Fibroblast of villous mesenchyme (primary cell): ENCODE results near the gene UBE3D. TPM values are rescaled to one million over a fixed set of nuclear protein-coding genes. Genes with fewer than 3 reads are reported as not detected.
"Not testable (repeated sequence)": the region's sequence is repeated elsewhere in the genome, so short reads cannot be mapped to it uniquely, and the experiment has no call there.

Experiments used
- DNase-seq: peaks from one replicate; pipeline ENCODE4 v3.0.0-alpha.2; 2010; ENCODE audit warnings: low read depth
- H3K4me3 ChIP-seq: 2 replicates; pipeline ENCODE4 v1.5.1; 2011; ENCODE audit warnings: low read depth, mild to moderate bottlenecking, low read length
- CTCF ChIP-seq: IDR thresholded peaks from 2 replicates; pipeline ENCODE4 v1.5.1; 2012; ENCODE audit warnings: low read depth, mild to moderate bottlenecking, low read length; ENCODE audit not compliant: insufficient read depth
- total RNA-seq: library from RNA; depleted of rRNA; stranded (reverse); fragments of >200 nt; gene quantifications from 2 replicates; pipeline ENCODE4 v1.2.3, GENCODE V29; 2012

UBE3D gene
- total RNA-seq, 1 donor, result 9.5 TPM

DNA sequence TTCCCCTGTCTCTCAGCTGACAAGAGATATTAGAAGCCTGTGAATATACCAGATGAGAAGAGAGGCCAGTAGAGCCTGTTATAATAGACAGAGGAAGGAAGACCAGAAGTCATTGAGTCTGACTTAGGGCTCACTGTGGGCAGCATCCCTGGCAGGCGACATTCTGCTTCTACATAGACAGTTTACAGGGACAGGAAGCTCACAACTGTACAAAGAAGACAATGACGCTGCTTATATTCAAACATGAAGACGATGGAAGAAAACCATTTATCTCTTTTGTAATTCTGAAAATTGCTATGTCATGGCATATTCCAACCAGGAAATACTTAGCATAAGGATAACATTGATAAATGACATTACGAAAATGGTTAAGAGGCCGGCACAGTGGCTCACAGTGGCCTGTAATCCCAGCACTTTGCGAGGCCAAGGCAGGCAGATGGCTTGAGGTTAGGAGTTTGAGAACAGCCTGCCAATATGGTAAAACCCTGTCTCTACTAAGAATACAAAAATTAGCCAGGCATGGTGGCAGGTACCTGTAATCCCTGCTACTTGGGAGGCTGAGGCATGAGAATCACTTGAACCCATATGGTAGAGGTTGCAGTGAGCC is 170.9 kb downstream of the UBE3D start:
- no peak overlapping the region for H3K4me3 ChIP-seq
- TF ChIP-seq CTCF, result no peak
- DNase-seq, result no peak

DNA sequence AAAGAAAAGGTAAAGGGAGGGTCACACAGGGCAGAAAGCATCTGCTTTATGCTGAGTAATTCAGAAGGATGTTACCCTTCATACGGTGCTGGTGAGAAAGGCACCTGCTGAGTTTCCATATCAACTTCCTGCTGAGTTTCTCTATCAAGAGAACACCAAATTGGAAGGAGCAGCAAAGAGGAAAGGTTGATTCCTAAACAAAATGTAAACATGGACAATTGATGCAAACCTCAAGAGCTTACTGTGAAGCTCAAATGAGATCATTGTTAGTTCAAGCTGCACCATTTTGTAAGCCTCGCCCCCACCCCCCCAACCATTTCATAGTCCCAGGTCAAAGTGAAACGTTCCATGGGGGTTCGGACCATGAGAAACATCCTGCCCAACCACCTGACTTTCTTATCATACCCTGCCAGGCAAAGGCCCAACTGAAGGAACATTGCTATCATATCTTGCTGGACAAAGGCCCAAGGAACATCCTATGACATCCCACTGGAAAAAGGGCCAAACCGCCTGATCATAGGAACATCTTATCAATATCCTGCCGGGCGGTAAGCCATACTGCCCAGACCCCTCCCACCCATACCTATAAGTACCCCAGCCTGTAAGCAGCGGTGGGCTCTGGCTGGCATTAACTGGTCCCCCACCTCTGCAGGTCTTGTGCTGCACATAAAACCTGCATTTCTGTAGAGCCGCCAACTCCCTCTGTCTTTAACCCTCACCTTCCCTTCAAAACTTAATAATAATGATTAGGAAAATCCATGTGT is 171.6 kb downstream of the UBE3D start:
- no peak for TF ChIP-seq CTCF
- H3K4me3 ChIP-seq, result no peak overlapping the region
- no peak for DNase-seq

DNA sequence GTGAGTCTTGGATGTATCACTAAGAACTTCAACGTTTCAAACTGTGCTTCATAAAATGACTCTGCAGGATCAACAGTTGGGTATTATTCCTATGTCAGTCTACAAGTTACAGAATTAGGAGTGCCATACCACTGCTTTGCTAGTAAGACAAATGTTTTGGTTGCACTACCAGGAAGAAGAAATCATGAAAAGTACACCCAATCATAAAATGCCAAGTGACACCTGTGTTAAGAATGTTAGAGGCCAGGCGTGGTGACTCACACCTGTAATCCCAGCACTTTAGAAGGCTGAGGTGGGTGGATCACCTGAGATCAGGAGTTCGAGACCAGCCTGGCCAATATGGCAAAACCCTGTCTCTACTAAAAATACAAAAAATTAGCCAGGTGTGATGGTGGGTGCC is 174.1 kb downstream of the UBE3D start:
- H3K4me3 ChIP-seq, result not testable (repeated sequence)

GRCh38 chr6:82891076-82891475 is 174.6 kb downstream of the UBE3D start:
- TF ChIP-seq CTCF, result no peak
- DNase-seq, result no peak
- H3K4me3 ChIP-seq, result no peak overlapping the region

More for the DNA sequence above, 174.1 kb downstream of the UBE3D start:
- not testable (repeated sequence) for DNase-seq

DNA sequence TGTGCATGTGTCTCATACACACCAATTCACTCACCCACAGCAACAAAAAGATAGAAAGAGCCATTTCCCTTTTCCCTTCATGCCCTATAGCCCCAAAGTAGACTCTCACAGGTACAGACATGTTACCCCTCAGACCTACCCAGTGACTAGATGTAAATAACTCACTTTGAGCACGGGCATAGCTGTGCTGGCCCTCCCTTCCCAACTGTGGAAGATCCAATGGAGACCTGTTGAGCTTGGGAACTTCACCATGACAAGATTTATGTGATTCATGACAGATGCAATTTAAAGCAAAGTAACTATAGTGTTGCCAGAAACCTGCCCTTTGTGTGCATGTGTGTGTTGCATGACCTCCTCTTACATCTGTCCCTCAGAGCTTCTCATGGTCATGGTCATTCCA is 175.4 kb downstream of the UBE3D start:
- no peak for TF ChIP-seq CTCF
- no peak overlapping the region for H3K4me3 ChIP-seq

GRCh38 chr6:82889143-82889542 is 176.5 kb downstream of the UBE3D start:
- no peak for TF ChIP-seq CTCF
- H3K4me3 ChIP-seq, result no peak overlapping the region
- no peak for DNase-seq

More for the DNA sequence above, 175.4 kb downstream of the UBE3D start:
- DNase-seq, result no peak

DNA sequence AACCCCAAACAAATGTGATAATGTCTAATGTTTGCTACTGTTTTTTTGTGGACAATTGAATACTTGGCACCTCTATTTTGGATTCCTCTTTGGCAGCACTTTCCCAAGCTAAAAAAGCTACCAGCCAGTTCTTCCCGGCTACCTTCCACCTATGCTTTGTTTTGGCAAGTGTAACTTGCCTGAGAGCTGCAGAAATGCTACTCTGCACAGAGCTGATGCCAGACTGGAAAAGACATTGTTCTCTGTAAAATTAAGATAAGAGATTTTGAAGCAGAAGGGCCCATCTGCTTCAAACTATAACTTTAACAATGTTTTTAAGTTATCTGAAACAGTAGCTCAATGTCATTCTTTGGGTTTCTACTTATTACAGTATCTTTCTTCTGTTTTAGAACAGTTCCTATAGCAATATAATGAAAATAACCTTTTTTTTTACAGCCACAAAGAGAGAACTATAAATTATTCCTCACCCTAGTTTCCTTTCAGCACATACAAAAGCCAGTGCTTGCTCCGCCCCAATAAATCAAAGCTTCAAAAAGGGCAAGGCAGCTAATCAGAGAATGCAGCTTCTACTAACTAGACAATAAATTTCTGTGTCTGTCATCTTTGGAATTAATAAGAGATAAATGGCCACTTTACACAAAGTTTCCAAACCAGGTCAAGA is 183.1 kb downstream of the UBE3D start:
- DNase-seq, result no peak
- no peak for TF ChIP-seq CTCF
- no peak overlapping the region for H3K4me3 ChIP-seq
